HEK293T (cell line): ENCODE results near the gene SPIRE1.

Source experiments
- ARNT ChIP-seq: fragments of 450-650 bp; IDR thresholded peaks from 2 replicates; pipeline ENCODE4 v1.6.1; 2017; ENCODE audit warnings: mild to moderate bottlenecking
- ELF4 ChIP-seq: fragments of 450-650 bp; IDR thresholded peaks from 2 replicates; pipeline ENCODE4 v1.6.1; 2017; ENCODE audit warnings: antibody characterized with exemption
- LEF1 ChIP-seq: fragments of 450-650 bp; IDR thresholded peaks from 2 replicates; pipeline ENCODE4 v1.6.1; 2017; ENCODE audit warnings: mild to moderate bottlenecking, borderline replicate concordance
- SP1 ChIP-seq: fragments of 450-650 bp; IDR thresholded peaks from 2 replicates; pipeline ENCODE4 v1.6.1; 2017

- TF ChIP-seq LEF1 (no peak), ELF4 (no peak), ARNT (no peak), SP1 (no peak)
These were observed 60.1 kb downstream of the SPIRE1 start for GRCh38 chr18:12597760-12598159.
